ENCODE results near the gene IL19.

DNA sequence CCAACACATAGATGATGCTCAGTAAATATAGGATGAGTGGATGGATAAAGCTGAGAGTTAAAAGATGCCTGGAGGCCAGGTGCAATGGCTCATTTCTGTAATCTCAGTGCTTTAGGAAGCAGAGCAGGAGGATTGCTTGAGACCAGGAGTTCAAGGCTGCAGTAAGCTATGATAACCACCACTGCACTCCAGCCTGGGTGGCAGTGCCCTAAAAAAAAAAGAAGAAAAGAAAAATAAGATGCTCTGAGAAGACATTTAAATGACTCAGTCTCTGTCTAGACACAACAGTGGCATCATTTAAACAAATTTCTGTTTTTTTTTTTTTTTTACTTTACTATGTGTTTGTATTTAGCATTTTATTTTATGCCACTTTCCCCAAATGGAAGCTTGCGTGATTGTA lies 25.3 kb upstream of the IL19 start:
- TF ChIP-seq, protein P1, sequence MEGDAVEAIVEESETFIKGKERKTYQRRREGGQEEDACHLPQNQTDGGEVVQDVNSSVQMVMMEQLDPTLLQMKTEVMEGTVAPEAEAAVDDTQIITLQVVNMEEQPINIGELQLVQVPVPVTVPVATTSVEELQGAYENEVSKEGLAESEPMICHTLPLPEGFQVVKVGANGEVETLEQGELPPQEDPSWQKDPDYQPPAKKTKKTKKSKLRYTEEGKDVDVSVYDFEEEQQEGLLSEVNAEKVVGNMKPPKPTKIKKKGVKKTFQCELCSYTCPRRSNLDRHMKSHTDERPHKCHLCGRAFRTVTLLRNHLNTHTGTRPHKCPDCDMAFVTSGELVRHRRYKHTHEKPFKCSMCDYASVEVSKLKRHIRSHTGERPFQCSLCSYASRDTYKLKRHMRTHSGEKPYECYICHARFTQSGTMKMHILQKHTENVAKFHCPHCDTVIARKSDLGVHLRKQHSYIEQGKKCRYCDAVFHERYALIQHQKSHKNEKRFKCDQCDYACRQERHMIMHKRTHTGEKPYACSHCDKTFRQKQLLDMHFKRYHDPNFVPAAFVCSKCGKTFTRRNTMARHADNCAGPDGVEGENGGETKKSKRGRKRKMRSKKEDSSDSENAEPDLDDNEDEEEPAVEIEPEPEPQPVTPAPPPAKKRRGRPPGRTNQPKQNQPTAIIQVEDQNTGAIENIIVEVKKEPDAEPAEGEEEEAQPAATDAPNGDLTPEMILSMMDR (conservative IDR thresholded peaks at IDR 0.05; ENCODE audit: low read length): no peak
- no peak for TF ChIP-seq EZH2phosphoT487 (IDR thresholded peaks at IDR 0.05; ENCODE audit: borderline replicate concordance, low read depth, low read length)

All from OCI-LY7 (cell line).